ENCODE measurements around the gene LIMS1. TPM values are rescaled to one million over a fixed set of nuclear protein-coding genes. Genes with fewer than 3 reads are reported as not detected.
A peak's percentile ranks its signal among the peaks of the same experiment; 100 is the strongest.
"Not testable (repeated sequence)": the region's sequence is repeated elsewhere in the genome, so short reads cannot be mapped to it uniquely, and the experiment has no call there.

The LIMS1 gene
- total RNA-seq, 1 donor from 2014 or later: 494 TPM

DNA sequence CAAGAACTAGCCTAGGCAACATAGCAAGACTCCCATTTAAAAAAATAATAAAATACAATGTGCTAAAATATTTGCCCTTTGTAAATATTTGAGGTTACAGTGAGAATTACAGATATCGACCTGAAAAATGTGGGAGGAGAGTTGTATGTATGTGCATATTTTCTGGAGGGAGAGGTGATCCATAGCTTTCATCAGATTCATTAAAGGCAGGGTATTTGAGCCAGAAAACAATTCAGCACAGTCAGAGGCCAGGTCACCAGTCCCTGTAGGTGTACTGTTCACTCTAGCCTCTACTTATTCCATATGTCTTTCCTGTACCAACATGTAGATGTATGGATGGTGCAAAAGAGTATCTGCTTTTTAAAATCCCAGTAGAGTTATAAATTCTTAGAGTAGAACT lies 136.0 kb downstream of the LIMS1 start:
- not testable (repeated sequence) for DNase-seq

DNA sequence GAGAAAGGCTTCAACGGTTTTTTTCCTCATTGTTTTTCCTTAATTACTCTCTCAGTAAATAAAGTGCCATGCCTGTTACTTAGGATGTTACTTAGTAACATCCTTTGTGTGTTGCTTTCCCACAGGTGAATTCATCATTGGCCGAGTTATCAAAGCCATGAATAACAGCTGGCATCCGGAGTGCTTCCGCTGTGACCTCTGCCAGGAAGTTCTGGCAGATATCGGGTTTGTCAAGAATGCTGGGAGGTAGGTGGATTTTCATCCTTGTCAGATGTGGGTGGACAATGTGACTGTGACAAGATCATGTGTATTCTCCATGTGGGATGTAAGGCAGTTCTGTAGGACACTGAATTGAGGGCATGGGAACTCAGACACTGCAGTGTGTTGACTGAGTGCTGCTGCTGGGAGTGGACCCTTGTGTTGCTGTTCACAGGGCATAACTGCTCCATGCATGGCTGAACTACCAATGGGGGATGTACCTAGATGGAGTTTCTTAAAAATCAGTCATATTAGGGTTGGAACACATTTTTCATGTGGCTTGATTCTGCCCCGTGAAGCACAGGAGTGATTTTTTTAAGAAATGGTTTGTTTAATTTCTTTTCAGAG lies 138.0 kb downstream of the LIMS1 start:
- DNase-seq: peak; percentile 33

DNA sequence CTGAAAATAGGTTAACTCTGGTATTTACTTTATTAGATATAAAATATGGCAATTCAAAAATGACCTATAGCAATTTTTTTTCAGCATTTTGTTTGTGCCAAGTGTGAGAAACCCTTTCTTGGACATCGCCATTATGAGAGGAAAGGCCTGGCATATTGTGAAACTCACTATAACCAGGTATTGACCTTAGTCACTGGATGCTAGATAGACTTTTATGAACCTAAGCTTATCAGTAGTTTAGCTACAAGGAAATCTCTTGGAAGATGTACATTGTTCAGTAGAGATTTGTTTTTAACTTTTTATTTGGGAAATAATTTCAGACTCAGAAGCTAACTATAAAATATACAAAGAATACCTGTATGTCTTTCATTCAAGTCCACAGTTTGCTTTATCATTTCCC lies 142.3 kb downstream of the LIMS1 start:
- not testable (repeated sequence) for DNase-seq

DNA sequence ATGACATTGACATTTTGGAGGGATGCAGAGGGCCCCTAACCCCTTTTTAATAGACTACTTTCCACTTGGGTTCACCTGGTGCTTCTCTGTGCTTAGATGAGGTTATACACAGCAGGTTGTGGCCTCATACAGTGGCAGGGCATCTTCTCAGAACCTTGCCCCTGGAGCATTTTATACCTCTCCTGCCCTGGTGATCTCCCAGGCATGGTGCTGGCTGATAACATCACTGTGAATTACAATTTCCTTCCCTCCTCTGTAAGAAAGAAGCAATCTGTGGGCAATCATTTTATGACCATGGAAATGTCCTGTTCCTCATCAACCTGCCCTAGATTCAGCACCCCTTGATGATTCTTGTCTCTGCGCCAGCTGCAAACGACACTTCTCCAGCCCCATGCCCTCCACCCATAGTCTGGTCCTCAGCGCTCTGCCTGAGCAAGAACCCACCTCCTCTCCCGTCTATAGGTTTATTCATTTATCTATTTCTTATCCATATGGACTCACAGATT lies 143.0 kb downstream of the LIMS1 start:
- peak; percentile 61 for DNase-seq

DNA sequence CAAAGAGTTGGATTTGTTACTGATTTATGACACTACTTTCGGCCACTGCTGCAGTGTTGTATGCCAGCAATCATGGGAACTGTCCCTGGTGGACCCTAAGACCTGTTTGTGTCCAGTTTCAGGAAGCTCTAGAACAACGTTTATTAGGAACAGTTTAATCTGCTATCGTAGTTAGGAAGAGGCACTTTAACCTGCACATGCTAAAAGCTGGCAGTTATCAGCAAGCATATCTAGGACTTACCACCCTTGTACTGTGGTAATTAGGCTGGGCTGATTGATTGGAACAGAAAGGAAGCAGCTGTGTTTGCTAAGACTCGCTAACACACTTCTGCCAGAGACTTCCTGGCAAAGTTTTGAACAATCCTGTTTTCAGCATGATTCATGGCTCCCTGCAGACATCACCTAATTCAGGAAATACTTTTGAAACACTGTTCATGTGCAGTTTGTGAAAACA lies 144.0 kb downstream of the LIMS1 start:
- DNase-seq: peak; percentile 94

DNA sequence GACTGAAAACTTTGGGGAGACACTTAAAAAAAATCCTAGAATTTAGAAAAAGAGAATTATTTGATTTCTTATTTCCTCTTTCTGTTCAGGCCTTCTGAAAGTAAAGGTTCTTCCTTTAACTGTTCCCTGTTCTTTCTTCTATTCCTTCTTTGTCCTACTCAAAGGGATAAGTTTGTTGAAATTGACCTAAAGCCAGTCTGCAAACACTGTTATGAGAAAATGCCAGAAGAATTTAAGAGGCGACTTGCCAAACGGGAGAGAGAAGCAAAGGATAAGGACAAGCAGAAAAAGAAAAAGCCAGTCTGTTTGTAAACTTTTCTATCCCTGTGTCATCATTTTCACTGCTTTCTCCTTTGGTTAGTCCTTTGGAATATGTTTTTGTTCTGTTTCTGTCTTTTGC lies 146.5 kb downstream of the LIMS1 start:
- DNase-seq: not testable (repeated sequence)

DNA sequence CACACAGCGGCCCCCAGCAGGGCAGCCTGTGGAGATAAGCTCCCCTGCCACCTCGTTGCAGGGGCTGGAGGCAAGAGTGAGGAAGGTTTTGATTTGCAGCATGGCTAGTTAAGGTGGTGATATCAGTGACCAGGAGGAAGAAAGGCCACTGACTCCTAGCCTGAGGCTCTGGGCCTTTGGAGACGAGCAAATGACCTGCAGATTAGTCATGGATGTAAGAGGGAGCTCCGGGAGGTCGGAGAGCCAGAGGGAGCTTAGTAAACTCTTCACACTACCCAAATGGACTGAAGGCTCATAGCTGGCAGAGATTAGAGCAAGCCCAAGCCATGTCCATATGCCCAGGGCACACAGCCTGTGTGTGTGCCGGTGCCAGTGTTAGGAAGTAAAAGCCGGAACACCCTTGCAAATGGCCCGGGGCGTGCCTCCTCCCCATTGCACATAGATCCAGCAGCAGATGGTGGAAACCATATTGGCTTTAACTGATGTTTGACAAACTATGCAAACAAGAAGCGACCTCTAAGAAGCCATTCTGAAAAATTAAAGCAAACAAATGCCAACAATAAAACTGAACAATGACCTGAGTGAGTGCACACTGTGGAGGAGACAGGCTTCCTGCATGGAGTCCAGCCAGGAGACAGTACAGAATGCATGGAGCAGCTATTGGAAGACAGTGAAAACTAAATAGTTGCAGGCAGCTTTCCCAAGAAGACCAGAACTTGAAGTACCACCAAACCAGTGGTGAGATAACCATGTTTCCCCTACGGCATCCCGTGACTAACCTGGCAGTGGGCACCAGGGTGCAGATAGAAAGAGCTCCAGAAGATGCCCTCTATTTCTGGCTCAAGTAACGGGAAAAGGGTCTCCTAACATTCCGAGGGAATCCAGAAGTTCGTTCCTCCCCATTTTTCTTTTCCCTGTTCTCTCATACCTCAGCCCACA lies 154.8 kb downstream of the LIMS1 start:
- DNase-seq: peak; percentile 29

DNA sequence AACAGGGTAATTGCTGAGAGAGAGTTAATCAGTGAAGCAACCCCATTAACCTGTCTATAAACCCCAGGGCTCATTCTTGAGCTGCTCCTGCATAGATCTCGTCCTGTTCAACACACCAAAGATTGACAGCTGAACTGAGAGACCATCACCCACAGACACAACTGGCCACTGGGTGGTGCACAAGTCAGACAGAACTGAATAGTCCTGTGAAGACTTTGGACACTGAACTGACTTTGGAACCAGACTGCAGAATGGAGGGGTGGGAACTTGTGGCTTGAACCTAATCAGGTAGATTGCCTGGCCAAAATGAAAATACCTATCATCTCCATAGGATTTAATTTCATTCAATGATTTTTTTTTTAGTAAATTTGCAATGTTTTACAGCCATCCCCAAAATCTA lies 155.7 kb downstream of the LIMS1 start:
- DNase-seq: peak; percentile 30

DNA sequence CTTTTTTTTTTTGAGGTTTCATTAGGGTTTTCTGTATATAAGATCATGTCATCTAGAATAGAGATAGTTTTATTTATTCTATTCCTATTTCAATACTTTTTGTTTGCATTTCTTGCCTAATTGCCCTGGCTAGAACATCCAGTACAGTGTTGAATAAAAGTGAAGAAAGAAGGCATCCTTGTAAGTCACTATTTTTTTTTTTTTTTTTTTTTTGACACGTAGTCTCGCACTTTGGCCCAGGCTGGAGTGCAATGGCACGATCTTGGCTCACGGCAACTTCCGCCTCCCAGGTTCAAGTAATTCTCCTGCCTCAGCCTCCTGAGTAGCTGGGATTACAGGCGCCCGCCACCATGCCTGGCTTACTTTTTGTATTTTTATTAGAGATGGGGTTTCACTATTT lies 157.2 kb downstream of the LIMS1 start:
- no peak for DNase-seq

DNA sequence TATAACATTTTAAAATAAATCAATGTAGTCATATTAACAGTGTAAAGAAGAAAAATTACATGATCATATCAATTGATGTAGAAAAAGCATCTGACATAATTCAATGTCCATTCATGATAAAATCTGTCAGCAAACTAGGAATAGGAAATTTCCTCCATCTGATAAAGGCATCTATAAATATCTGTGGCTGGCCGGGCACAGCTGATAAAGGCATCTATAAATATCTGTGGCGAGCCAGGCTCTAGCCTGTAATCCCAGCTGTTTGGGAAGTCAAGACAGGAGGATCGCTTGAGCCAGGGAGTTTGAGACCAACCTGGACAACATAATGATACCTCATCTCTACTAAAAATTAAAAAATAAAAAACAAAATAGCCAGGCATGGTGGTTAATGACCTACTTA lies 166.9 kb downstream of the LIMS1 start:
- DNase-seq: no peak

DNA sequence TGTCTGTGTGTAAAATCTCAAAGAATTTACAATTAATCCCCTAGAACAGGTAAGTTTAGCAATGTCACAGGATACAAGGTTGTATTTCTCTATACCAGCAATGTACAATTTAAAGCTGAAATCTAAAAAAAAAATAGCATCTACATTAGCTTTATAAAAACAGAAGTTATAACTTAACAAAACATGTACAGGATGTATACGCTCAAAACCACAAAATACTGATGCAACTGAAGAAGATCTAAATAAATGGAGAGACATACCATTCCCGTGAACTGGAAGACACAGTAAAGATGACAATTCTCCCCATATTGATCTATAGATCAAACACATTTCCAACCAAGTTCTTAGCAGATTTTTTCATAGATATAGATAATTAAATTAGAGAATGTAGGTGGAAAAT lies 167.5 kb downstream of the LIMS1 start:
- DNase-seq: no peak

DNA sequence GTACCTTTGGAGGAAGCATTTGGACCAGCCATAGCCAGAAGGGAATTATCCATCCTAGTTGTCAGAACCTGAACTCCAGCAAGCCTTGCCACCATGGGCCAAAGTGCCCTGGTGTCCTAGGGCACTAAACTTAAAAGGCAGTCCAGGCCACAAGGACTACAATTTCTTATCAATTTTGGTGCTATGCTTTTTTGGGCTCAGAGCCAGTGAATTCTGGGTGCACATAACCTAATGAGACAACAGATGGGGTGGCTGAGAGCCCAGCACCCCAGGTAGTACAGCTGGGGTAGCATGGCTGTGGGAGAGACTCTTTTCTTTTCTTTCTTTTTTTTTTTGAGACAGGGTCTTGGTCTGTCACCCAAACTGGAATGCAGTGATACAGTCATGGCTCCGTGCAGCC lies 170.6 kb downstream of the LIMS1 start:
- DNase-seq: no peak

DNA sequence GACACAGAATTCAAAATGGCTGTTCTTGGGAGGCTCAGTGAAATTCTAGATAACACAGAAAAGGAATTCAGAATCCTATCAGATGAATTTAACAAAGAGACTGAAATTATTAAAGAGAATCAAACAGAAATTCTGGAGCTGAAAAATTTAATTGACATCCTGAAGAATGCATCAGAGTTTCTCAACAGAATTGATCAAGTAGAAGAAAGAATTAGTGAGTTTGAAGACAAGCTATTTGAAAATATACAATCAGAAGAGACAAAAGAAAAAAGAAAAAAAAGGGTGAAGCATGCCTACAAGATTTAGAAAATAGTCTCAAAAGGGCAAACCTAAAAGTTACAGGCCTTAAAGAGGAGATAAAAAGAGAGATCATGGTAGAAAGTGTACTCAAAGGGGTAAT lies 173.0 kb downstream of the LIMS1 start:
- no peak for DNase-seq

DNA sequence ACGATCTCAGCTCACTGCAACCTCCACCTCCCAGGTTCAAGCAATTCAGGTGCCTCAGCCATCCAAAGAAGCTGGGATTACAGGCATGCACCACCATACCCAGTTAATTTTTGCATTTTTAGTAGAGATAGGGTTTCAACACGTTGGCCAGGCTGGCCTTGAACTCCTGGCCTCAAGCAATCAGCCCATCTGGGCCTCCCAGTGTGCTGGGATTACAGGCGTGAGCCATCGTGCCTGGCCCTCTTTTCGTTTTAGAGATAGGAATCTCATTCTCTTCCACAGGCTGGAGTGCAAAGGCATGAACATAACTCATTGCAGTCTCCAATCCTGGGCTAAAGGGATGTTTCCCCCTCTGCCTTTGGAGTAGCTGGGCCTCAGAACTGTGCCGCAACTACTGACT lies 182.7 kb downstream of the LIMS1 start:
- not testable (repeated sequence) for DNase-seq

DNA sequence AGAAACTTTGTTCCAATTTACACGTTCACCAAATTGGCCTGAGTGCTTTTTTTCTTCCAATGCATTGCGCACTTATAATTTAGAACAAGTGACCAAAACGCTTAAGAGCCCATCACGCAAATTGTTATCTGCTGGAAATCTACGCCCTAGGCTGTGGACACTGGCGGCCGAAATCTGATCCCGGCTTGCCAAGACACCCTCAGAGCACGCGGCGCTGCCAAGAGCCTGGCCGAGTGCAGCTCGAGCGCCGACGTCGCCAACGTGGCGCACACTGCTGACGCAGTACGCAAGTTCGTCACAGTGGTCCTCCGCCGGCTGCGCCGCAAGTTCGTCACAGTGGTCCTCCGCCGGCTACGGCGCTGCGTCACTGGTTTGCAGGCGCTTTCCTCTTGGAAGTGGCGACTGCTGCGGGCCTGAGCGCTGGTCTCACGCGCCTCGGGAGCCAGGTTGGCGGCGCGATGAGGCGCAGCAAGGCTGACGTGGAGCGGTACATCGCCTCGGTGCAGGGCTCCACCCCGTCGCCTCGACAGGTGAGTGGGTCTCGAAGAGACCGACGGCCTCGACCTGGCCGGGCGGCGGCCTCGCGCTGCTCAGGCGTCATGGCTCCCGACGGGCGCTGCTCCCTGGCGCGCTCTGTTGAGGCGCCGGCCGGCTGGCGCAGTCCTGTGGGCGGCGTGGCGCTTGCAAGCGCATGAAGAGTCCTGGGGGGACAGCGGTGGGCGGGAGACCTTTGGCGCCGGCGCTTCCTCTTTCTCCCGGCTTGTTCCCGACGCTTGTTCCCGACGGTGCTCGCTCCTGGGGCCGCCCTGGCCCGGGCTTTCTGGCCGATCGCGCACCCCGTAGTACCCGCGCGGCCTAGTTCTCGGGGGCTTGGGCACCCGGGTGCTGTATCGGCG lies 185.1 kb downstream of the LIMS1 start, which contains the start of gene RANBP2:
RANBP2 (plus strand) TSS at position 334 of the 896 bp plus-strand sequence; CDS start at position 459, 125 bp downstream.
- DNase-seq: peak; percentile 100

DNA sequence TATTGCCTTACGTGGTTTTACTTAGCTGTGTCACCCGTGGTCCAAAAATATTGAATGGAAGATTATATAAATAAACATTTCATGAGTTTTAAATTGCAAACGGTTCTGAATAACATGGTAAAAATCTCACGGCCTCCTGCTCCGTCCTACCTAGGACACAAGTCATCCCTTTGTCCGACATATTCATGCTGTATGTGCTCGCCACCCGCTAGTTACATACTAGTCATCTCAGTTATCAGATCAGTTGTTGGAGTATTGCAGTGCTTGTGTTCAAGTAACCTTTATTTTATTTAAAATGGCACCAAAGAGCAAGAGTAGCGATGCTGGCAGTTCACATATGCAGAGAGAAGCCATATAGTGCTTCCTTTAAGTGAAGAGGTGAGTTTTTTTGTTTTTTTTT lies 191.8 kb downstream of the LIMS1 start:
- DNase-seq: not testable (repeated sequence)

DNA sequence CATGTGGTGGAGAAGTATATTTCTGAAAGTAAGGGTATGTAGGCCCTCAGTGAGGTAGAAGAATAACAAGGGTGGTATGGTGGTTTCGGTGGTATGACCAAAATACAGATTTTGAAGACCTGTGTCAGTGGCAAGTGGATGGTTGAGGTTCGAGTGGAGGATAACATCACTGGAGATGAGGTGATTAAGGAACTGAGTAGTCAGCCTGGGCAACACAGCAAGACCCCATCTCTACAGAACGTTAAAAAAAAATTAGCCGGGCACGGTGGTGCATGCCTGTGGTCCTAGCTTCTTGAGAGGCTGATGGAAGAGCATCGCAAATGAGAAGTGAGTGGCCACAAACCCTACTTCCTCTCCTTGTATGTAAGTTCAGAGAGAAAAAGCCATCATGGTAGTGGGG lies 200.4 kb downstream of the LIMS1 start:
- not testable (repeated sequence) for DNase-seq

Other genes starting within 250 kb of the LIMS1 start
- gene SULT1C2, start 245.6 kb upstream of the LIMS1 start, total RNA-seq: 0.05 TPM in 1 of 2 replicates, not detected in the other
- gene SULT1C4, start 156.5 kb upstream of the LIMS1 start, total RNA-seq: 76.7 and 136 TPM in 2 replicates
- 26.7 and 27.0 TPM in 2 replicates for gene GCC2, start 85.3 kb upstream of the LIMS1 start, total RNA-seq
- 103 and 126 TPM in 2 replicates for gene RANBP2, start 185.0 kb downstream of the LIMS1 start, total RNA-seq